Nephron progenitor cell (in vitro differentiated cells): ENCODE data around the gene TRPM1.

Source experiments
- DNase-seq: peaks from one replicate; pipeline ENCODE4 v3.0.0; 2021
- H3K27ac Mint-ChIP-seq: 2 replicates; pipeline ENCODE4 v1.8.0; 2021; ENCODE audit warnings: mild to moderate bottlenecking, moderate library complexity, mixed read lengths
- H3K27me3 Mint-ChIP-seq: 2 replicates; pipeline ENCODE4 v1.8.0; 2021; ENCODE audit warnings: mild to moderate bottlenecking, low read depth, mixed read lengths; ENCODE audit not compliant: poor library complexity
- H3K36me3 Mint-ChIP-seq: 2 replicates; pipeline ENCODE4 v1.8.0; 2021; ENCODE audit warnings: low read depth, mixed read lengths
- H3K4me1 Mint-ChIP-seq: 2 replicates; pipeline ENCODE4 v1.8.0; 2021; ENCODE audit warnings: mixed read lengths
- H3K4me3 Mint-ChIP-seq: 2 replicates; pipeline ENCODE4 v1.8.0; 2021; ENCODE audit warnings: mild to moderate bottlenecking, moderate library complexity, mixed read lengths
- H3K9me3 Mint-ChIP-seq: 2 replicates; pipeline ENCODE4 v1.8.0; 2021; ENCODE audit warnings: mild to moderate bottlenecking, moderate library complexity, mixed read lengths
- CTCF ChIP-seq: fragments of 200-600 bp; sonication (generic); IDR thresholded peaks from 2 replicates; pipeline ENCODE4 v1.5.0; 2021; ENCODE audit warnings: antibody characterized with exemption

The TRPM1 gene

GRCh38 chr15:31014608-31014925, 87.0 kb downstream of the TRPM1 start:
- peaks cover 35% of the 10 kb centered on the region for H3K9me3 Mint-ChIP-seq

GRCh38 chr15:31013863-31014607, 87.5 kb downstream of the TRPM1 start:
- Mint-ChIP-seq H3K4me1 (no peaks in the 10 kb centered on the region), H3K36me3 (peaks cover 14% of the 10 kb centered on the region), H3K4me3 (no peak overlapping the region), H3K27me3 (peaks cover 4% of the 10 kb centered on the region), H3K27ac (no peak overlapping the region), H3K9me3 (peaks cover 35% of the 10 kb centered on the region)
- DNase-seq = no peak
- no peak for TF ChIP-seq CTCF

More at GRCh38 chr15:31014608-31014925, 87.0 kb downstream of the TRPM1 start:
- no peak for DNase-seq
- TF ChIP-seq CTCF = no peak
- Mint-ChIP-seq H3K36me3 (peaks cover 14% of the 10 kb centered on the region), H3K4me1 (no peaks in the 10 kb centered on the region), H3K4me3 (no peak overlapping the region), H3K27me3 (peaks cover 4% of the 10 kb centered on the region), H3K27ac (no peak overlapping the region)

GRCh38 chr15:31012455-31012854, 89.1 kb downstream of the TRPM1 start:
- Mint-ChIP-seq H3K4me3 (no peak overlapping the region), H3K27ac (no peak overlapping the region), H3K4me1 (no peaks in the 10 kb centered on the region), H3K9me3 (peaks cover 35% of the 10 kb centered on the region), H3K36me3 (peaks cover 14% of the 10 kb centered on the region), H3K27me3 (peaks cover 6% of the 10 kb centered on the region)
- TF ChIP-seq CTCF = no peak
- no peak for DNase-seq

GRCh38 chr15:31010036-31010435, 91.5 kb downstream of the TRPM1 start:
- no peak for DNase-seq
- TF ChIP-seq CTCF = no peak
- peaks cover 14% of the 10 kb centered on the region for H3K36me3 Mint-ChIP-seq
- H3K27ac Mint-ChIP-seq = no peak overlapping the region
- peaks cover 35% of the 10 kb centered on the region for H3K9me3 Mint-ChIP-seq
- no peak overlapping the region for H3K4me3 Mint-ChIP-seq
- no peaks in the 10 kb centered on the region for H3K4me1 Mint-ChIP-seq
- peaks cover 4% of the 10 kb centered on the region for H3K27me3 Mint-ChIP-seq

- no peak for TF ChIP-seq CTCF
- H3K36me3 Mint-ChIP-seq = no peaks in the 10 kb centered on the region
- H3K4me3 Mint-ChIP-seq = no peak overlapping the region
- H3K9me3 Mint-ChIP-seq = no peaks in the 10 kb centered on the region
- H3K4me1 Mint-ChIP-seq = peaks cover 7% of the 10 kb centered on the region
- H3K27me3 Mint-ChIP-seq = peaks cover 13% of the 10 kb centered on the region
- no peak for DNase-seq
- no peak overlapping the region for H3K27ac Mint-ChIP-seq
Observed at GRCh38 chr15:31005660-31006059, 95.9 kb downstream of the TRPM1 start.

GRCh38 chr15:31004220-31004733, 97.2 kb downstream of the TRPM1 start:
- Mint-ChIP-seq H3K27ac (no peak overlapping the region), H3K27me3 (peaks cover 13% of the 10 kb centered on the region), H3K9me3 (no peaks in the 10 kb centered on the region), H3K4me1 (peaks cover 7% of the 10 kb centered on the region), H3K4me3 (no peak overlapping the region), H3K36me3 (no peaks in the 10 kb centered on the region)
- peak; percentile 12 for DNase-seq
- TF ChIP-seq CTCF = no peak
